Loucy (cell line): ENCODE measurements around the gene TNIP3.
A peak's percentile ranks its signal among the peaks of the same experiment; 100 is the strongest.

Experiments used
- H2AFZ ChIP-seq: fragments of 200-600 bp; sonication (generic); 2 replicates; pipeline ENCODE4 v1.6.0; 2016; ENCODE audit warnings: antibody characterized with exemption, mild to moderate bottlenecking, low read length, moderate library complexity
- H3F3A ChIP-seq: fragments of 200-600 bp; 2 replicates; pipeline ENCODE4 v1.6.0; 2016; ENCODE audit warnings: antibody characterized with exemption, low read depth, mild to moderate bottlenecking
- H3K27me3 ChIP-seq: fragments of 200-600 bp; sonication (generic); 2 replicates; pipeline ENCODE4 v1.6.1; 2014; ENCODE audit warnings: low read length, mild to moderate bottlenecking; ENCODE audit not compliant: insufficient read depth, poor library complexity, severe bottlenecking
- H3K36me3 ChIP-seq: fragments of 200-600 bp; sonication (generic); 2 replicates; pipeline ENCODE4 v1.6.1; 2016; ENCODE audit warnings: low read length; ENCODE audit not compliant: insufficient read depth
- H3K4me1 ChIP-seq: fragments of 200-600 bp; sonication (generic); 2 replicates; pipeline ENCODE4 v1.5.1; 2014; ENCODE audit warnings: low read length, mild to moderate bottlenecking; ENCODE audit not compliant: insufficient read depth, poor library complexity, severe bottlenecking
- H3K4me2 ChIP-seq: fragments of 200-600 bp; sonication (generic); 2 replicates; pipeline ENCODE4 v1.6.0; 2014; ENCODE audit warnings: antibody characterized with exemption, low read length, low read depth, mild to moderate bottlenecking; ENCODE audit not compliant: poor library complexity, severe bottlenecking
- H3K4me3 ChIP-seq: fragments of 200-600 bp; sonication (generic); 2 replicates; pipeline ENCODE4 v1.5.1; 2014; ENCODE audit warnings: low read length, mild to moderate bottlenecking, mixed read lengths; ENCODE audit not compliant: poor library complexity, severe bottlenecking
- H3K79me2 ChIP-seq: fragments of 200-600 bp; sonication (generic); 2 replicates; pipeline ENCODE4 v1.6.1; 2014; ENCODE audit warnings: low read length; ENCODE audit not compliant: insufficient read depth
- H3K9ac ChIP-seq: fragments of 200-600 bp; sonication (generic); 2 replicates; pipeline ENCODE4 v1.6.0; 2014; ENCODE audit warnings: mild to moderate bottlenecking, low read depth, low read length, moderate library complexity; ENCODE audit not compliant: poor library complexity, severe bottlenecking
- H3K9me2 ChIP-seq: fragments of 200-600 bp; sonication (generic); replicated peaks from 2 replicates; pipeline ENCODE4 v1.6.1; 2016; ENCODE audit warnings: low read depth, low read length, mixed read lengths
- H3K9me3 ChIP-seq: fragments of 200-600 bp; sonication (generic); 2 replicates; pipeline ENCODE4 v1.6.1; 2014; ENCODE audit warnings: mild to moderate bottlenecking, antibody characterized with exemption, low read length, low read depth; ENCODE audit not compliant: insufficient read depth
- H4K20me1 ChIP-seq: fragments of 200-600 bp; sonication (generic); 2 replicates; pipeline ENCODE4 v1.6.0; 2014; ENCODE audit warnings: antibody characterized with exemption, low read length, mild to moderate bottlenecking; ENCODE audit not compliant: insufficient read depth, poor library complexity, severe bottlenecking
- EZH2phosphoT487 ChIP-seq: fragments of 200-600 bp; IDR thresholded peaks from 2 replicates; pipeline ENCODE4 v1.6.1; 2018; ENCODE audit warnings: antibody characterized with exemption, mild to moderate bottlenecking, moderate library complexity, borderline replicate concordance
- TF ChIP-seq, protein P1 (sequence below): fragments of 200-600 bp; sonication (generic); conservative IDR thresholded peaks from 2 replicates; pipeline ENCODE4 v1.5.1; 2014; ENCODE audit warnings: mild to moderate bottlenecking, antibody characterized with exemption, low read length

Gene TNIP3

DNA sequence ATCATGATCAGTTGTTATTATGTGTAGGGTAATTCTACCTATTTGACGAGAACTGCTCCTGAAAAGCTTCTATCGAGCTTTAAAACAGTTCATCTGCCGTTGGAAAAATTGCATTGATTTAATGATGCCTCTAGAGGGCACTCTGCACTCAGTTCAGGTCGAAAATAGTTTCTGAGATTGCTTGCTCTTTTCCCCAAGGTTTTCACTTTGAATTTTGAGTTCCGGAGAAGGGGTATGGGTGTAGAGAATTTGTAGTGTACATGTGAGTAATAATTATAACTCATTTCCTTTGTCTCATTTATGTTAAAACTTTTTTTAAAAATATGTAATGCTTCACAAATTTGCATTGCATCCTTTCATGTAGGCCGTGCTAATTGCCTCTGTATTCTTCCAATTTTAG is 28.4 kb upstream of the TNIP3 start:
- H3K4me2 ChIP-seq, result no peak overlapping the region
- TF ChIP-seq, protein P1, sequence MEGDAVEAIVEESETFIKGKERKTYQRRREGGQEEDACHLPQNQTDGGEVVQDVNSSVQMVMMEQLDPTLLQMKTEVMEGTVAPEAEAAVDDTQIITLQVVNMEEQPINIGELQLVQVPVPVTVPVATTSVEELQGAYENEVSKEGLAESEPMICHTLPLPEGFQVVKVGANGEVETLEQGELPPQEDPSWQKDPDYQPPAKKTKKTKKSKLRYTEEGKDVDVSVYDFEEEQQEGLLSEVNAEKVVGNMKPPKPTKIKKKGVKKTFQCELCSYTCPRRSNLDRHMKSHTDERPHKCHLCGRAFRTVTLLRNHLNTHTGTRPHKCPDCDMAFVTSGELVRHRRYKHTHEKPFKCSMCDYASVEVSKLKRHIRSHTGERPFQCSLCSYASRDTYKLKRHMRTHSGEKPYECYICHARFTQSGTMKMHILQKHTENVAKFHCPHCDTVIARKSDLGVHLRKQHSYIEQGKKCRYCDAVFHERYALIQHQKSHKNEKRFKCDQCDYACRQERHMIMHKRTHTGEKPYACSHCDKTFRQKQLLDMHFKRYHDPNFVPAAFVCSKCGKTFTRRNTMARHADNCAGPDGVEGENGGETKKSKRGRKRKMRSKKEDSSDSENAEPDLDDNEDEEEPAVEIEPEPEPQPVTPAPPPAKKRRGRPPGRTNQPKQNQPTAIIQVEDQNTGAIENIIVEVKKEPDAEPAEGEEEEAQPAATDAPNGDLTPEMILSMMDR, result peak; percentile 88
- no peak for TF ChIP-seq EZH2phosphoT487
- H3K4me1 ChIP-seq, result peaks cover 30% of the 10 kb centered on the region
- H3F3A ChIP-seq, result no peaks in the 10 kb centered on the region
- H3K36me3 ChIP-seq, result no peaks in the 10 kb centered on the region
- no peak overlapping the region for H2AFZ ChIP-seq
- H3K9ac ChIP-seq, result no peak overlapping the region
- no peaks in the 10 kb centered on the region for H3K27me3 ChIP-seq
- H3K9me3 ChIP-seq, result no peaks in the 10 kb centered on the region
- no peak overlapping the region for H3K4me3 ChIP-seq
- no peaks in the 10 kb centered on the region for H3K79me2 ChIP-seq
- no peaks in the 10 kb centered on the region for H3K9me2 ChIP-seq
- no peaks in the 10 kb centered on the region for H4K20me1 ChIP-seq

DNA sequence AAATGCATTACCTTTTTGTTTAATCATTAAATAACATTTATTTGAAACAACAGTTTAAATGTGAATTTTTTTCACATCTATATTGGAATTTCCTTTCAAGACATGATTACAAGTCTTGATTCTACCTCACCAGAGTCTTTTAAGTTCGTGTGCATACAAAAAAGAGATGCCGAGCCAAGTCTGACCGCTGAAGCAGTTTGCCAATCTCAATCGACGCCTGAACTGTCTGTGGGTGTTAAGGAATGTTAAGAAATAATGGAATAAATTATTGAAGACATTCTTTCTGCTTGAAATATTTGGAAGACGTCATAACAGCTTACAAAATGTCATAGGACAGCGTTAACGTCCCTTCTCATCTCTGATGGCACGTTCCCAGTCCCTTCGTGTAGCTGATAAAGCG is 27.9 kb upstream of the TNIP3 start:
- no peaks in the 10 kb centered on the region for H3K9me2 ChIP-seq
- H3K79me2 ChIP-seq, result no peaks in the 10 kb centered on the region
- no peaks in the 10 kb centered on the region for H3K9me3 ChIP-seq
- H3F3A ChIP-seq, result no peaks in the 10 kb centered on the region
- no peaks in the 10 kb centered on the region for H3K36me3 ChIP-seq
- H3K4me1 ChIP-seq, result peaks cover 30% of the 10 kb centered on the region
- no peaks in the 10 kb centered on the region for H3K27me3 ChIP-seq
- no peaks in the 10 kb centered on the region for H4K20me1 ChIP-seq
- H3K4me2 ChIP-seq, result no peak overlapping the region
- TF ChIP-seq EZH2phosphoT487, result no peak
- TF ChIP-seq, protein P1, result no peak
- no peak overlapping the region for H3K4me3 ChIP-seq
- no peak overlapping the region for H2AFZ ChIP-seq
- no peak overlapping the region for H3K9ac ChIP-seq

DNA sequence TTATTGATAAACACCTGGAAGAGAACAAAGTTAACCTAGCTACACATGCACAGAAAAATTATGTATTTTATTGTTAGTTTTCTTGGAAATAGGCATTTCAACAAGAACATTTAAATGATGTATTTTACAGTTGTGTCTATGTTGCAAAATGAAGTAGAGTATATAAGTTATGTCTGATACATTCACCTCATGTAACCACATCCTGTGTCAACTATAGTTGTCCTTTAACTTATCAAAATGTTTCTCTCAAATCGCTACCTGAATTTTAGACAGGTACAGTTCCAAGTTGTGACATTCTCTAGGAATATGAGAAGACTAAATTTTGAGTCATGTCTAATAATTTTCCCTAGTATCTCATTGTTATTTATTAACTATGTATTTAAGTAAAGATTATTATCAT is 27.2 kb upstream of the TNIP3 start:
- H3K4me2 ChIP-seq, result no peak overlapping the region
- no peaks in the 10 kb centered on the region for H3K9me2 ChIP-seq
- TF ChIP-seq, protein P1, result no peak
- TF ChIP-seq EZH2phosphoT487, result no peak
- H2AFZ ChIP-seq, result no peak overlapping the region
- no peaks in the 10 kb centered on the region for H3K27me3 ChIP-seq
- H3K4me1 ChIP-seq, result peaks cover 30% of the 10 kb centered on the region
- no peak overlapping the region for H3K4me3 ChIP-seq
- no peaks in the 10 kb centered on the region for H3F3A ChIP-seq
- H4K20me1 ChIP-seq, result no peaks in the 10 kb centered on the region
- H3K36me3 ChIP-seq, result no peaks in the 10 kb centered on the region
- H3K79me2 ChIP-seq, result no peaks in the 10 kb centered on the region
- no peak overlapping the region for H3K9ac ChIP-seq
- no peaks in the 10 kb centered on the region for H3K9me3 ChIP-seq
